Activated CD8-positive, alpha-beta memory T cell treated with anti-CD3 and anti-CD28 coated beads for 1 hour (primary cell): ENCODE data around the gene AGTPBP1.

Experiments used
- DNase-seq, 2 donors: peaks; one replicate each; pipeline ENCODE4 v3.0.0-alpha.2; 2020; ENCODE audit warnings: low read depth in 1 of 2; ENCODE audit errors: extremely low read depth in 1 of 2

Gene AGTPBP1

GRCh38 chr9:85554349-85554748, 187.4 kb downstream of the AGTPBP1 start:
- DNase-seq = no peak

GRCh38 chr9:85553475-85553874, 188.3 kb downstream of the AGTPBP1 start:
- DNase-seq = no peak

GRCh38 chr9:85547599-85547998, 194.2 kb downstream of the AGTPBP1 start:
- DNase-seq = no peak

GRCh38 chr9:85543196-85543595, 198.6 kb downstream of the AGTPBP1 start:
- DNase-seq = no peak

- no peak for DNase-seq
These were observed 199.9 kb downstream of the AGTPBP1 start for GRCh38 chr9:85541876-85542275.

- DNase-seq = no peak
These were observed 205.2 kb downstream of the AGTPBP1 start for GRCh38 chr9:85536514-85536913.

GRCh38 chr9:85536076-85536475, 205.7 kb downstream of the AGTPBP1 start:
- no peak for DNase-seq

GRCh38 chr9:85534340-85534739, 207.4 kb downstream of the AGTPBP1 start:
- DNase-seq = no peak

GRCh38 chr9:85533538-85533937, 208.2 kb downstream of the AGTPBP1 start:
- DNase-seq = no peak

- DNase-seq = no peak
These were observed 211.0 kb downstream of the AGTPBP1 start for GRCh38 chr9:85530721-85531120.

GRCh38 chr9:85528607-85529006, 213.1 kb downstream of the AGTPBP1 start:
- DNase-seq = no peak

- DNase-seq = no peak
These were observed 213.6 kb downstream of the AGTPBP1 start for GRCh38 chr9:85528142-85528541.

- DNase-seq = no peak
These were observed 214.3 kb downstream of the AGTPBP1 start for GRCh38 chr9:85527331-85528020.

- DNase-seq = no peak
These were observed 217.2 kb downstream of the AGTPBP1 start for GRCh38 chr9:85524531-85524930.

- DNase-seq = no peak
These were observed 218.6 kb downstream of the AGTPBP1 start for GRCh38 chr9:85523202-85523601.

GRCh38 chr9:85522459-85523092, 219.2 kb downstream of the AGTPBP1 start:
- DNase-seq = no peak

GRCh38 chr9:85521371-85522197, 220.2 kb downstream of the AGTPBP1 start:
- DNase-seq = no peak

- DNase-seq = no peak
These were observed 224.6 kb downstream of the AGTPBP1 start for GRCh38 chr9:85516976-85517637.

GRCh38 chr9:85516455-85516854, 225.3 kb downstream of the AGTPBP1 start:
- no peak for DNase-seq

- DNase-seq = no peak
These were observed 226.7 kb downstream of the AGTPBP1 start for GRCh38 chr9:85515021-85515420.

- no peak for DNase-seq
These were observed 227.5 kb downstream of the AGTPBP1 start for GRCh38 chr9:85514256-85514655.
